Endothelial cell of hepatic sinusoid (primary cell): ENCODE measurements around the gene OCA2.

Experiments used
- in situ Hi-C: cut with HindIII; loops from 2 replicates; pipeline ENCODE4 v1.10.0; 2017; ENCODE audit warnings: low sequenced_read_pairs

Gene OCA2

GRCh38 chr15:27828746-27829145 lies 270.4 kb downstream of the OCA2 start:
- in situ Hi-C loops = no loop called here

GRCh38 chr15:27826902-27827714 lies 272.0 kb downstream of the OCA2 start:
- in situ Hi-C loops = no loop called here

- in situ Hi-C loops = no loop called here
These were observed 272.7 kb downstream of the OCA2 start for GRCh38 chr15:27826411-27826810.

- in situ Hi-C loops = no loop called here
These were observed 274.2 kb downstream of the OCA2 start for GRCh38 chr15:27824841-27825422.

DNA sequence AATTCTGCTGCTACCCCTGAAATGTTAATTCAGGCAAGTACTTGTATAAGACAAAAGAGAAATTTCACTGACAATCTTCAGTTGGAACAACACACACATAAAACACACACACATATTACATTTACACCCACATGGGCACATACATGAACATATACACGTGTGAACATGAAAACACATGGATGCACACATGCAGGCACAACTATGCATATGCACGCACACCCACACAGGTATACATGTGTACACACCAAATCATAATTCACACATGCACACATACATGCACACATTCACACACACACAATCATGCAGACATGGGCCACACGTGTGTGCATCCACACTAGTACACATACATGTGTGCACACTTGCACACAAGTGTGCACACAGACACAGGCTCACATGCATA lies 277.8 kb downstream of the OCA2 start:
- in situ Hi-C loops = no loop called here

DNA sequence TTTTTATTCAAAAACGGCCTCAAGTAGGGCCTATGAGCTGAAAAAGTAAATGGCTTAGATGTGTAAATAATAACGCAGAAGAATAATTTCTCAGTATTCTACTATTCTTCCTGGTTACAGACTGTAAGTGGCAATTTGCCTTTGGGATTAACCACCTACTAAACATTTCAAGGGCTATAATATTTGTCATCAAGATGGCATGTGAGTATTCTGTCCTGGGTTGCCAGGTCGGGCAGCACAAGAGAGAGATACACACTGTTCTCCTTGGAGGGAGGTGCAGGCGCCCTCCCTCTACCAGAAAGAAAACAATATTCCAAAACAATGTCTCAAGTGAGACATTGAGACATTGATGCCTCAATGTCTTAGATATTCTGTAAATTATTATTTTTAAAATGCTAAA lies 278.4 kb downstream of the OCA2 start:
- in situ Hi-C loops = no loop called here

DNA sequence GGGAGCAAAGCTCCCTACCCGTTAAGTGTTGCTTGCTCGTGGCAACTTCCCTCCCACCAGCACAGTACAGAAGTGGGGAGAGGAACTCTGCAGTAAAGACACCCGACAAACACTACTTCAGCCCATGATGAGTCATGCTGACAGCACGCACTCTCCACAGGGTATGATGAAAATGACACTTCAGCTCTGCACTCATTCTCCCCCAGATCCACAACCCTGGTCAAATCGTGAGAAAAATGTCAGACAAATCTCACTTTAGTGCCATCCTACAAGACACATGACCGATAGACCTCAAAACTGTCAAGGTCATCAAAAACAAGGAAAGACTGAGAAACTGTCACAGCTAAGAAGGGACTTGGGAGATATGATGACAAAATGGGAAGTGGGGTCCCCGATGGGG lies 278.9 kb downstream of the OCA2 start:
- in situ Hi-C loops = no loop called here

DNA sequence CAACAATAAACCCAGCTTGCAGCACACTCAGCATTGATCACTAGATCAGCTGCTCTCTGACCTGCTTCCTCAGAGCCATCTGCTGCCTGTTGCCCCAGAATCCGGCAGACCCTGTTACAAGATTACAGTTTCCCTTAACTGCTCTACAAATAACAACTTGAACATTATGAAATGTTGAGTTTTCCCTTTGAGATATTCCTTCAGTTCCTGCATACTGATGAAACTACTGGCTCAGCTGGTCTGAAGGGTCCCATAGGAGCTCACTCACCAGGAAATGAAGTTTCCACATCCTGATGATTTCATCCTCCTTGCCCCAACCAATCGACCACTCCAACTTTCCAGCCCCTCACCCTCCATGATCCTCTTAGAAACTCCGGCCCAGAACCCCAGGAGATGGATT lies 281.9 kb downstream of the OCA2 start:
- in situ Hi-C loops = no loop called here

GRCh38 chr15:27816790-27817189 lies 282.3 kb downstream of the OCA2 start:
- in situ Hi-C loops = no loop called here

GRCh38 chr15:27815035-27815434 lies 284.1 kb downstream of the OCA2 start:
- in situ Hi-C loops = no loop called here

GRCh38 chr15:27813139-27813538 lies 286.0 kb downstream of the OCA2 start:
- in situ Hi-C loops = no loop called here

DNA sequence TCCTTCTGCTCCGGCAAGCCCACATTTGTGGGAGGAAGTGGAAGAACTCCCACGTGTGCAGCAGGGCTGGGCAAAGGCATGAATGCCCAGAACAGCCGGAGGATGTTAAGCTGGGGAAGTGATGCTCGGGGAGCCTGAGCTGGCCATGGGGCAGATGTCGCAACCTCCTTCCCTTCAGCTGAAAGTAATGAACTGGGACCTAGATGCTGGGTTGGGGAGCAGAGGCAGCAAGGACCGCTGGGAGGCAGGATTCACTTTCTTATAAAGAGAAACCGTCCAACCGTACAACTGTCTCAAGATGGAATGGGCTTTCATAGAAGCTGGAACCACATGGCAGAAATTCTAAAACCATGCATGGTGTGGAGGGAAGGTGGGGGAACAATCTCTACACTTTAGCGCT lies 290.9 kb downstream of the OCA2 start:
- in situ Hi-C loops = no loop called here

DNA sequence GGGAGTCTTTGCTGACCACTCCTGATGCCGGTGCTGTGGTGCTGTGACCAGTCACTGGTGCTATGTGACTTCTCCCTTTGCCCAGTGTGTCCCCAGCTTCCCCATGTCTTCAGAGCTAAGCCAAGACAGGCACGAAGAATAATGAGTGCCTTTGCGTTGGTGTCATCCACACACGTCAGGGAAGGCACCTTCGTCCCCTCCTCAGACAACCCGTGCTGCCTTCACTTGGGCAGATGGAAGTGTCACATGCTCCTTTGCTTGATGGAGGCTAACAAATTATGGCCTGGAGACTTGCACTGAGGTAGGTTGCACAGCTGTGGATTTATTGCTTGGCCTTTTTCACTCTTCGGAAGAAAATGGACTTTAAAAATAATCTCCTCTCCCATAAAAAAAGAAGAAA lies 291.8 kb downstream of the OCA2 start:
- in situ Hi-C loops = no loop called here

- in situ Hi-C loops = no loop called here
These were observed 292.7 kb downstream of the OCA2 start for GRCh38 chr15:27806396-27806795.

DNA sequence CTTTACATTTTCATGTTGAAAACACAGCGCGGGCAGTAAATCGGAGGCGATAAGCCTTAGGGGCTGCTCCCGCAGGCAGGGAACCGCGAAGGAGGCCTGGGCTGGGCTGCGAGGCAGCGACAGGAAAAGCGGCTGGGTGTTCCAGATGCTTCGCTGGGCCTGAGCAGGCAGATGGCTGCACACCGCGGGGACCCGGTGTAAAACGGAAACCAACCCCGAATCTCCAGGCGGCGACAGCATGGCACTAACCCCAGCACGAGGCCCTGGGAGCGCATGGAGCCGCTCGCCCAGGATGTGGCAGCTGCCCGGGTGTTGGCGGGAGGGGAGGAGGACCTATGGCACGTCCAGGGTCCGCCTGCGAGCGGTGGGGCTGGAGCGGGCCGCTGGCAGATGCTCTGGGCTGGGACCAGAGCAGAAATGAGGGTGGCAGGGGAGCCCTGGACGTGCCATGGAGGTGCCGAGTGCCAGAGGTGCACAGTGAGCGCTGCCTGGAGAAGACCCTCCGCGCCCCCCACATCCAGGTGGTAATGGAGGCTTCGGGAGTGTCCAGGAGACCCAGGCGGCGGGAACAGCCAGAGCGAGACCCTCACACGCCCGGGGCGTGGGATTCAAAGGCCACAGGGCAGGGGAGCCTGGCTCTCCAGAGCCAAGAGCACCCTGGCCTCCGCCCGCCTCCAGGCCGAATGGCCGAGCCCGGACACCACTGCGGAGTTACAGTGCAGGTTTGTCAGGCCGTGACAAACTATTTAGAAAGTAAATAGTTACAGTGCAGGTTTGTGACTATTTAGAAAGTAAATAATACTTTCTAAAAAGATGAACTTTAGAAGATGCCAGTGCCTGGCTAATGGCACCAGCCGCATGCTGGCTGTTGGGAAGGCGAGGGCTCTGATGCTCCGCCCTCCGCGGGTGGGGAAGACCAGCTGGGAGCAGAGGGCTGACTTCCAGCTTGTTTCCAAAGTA lies 293.6 kb downstream of the OCA2 start:
- in situ Hi-C loops = no loop called here

GRCh38 chr15:27804569-27805260 lies 294.4 kb downstream of the OCA2 start:
- in situ Hi-C loops = no loop called here

GRCh38 chr15:27798807-27799206 lies 300.3 kb downstream of the OCA2 start:
- in situ Hi-C loops = no loop called here

- in situ Hi-C loops = no loop called here
These were observed 301.4 kb downstream of the OCA2 start for GRCh38 chr15:27797765-27798164.

DNA sequence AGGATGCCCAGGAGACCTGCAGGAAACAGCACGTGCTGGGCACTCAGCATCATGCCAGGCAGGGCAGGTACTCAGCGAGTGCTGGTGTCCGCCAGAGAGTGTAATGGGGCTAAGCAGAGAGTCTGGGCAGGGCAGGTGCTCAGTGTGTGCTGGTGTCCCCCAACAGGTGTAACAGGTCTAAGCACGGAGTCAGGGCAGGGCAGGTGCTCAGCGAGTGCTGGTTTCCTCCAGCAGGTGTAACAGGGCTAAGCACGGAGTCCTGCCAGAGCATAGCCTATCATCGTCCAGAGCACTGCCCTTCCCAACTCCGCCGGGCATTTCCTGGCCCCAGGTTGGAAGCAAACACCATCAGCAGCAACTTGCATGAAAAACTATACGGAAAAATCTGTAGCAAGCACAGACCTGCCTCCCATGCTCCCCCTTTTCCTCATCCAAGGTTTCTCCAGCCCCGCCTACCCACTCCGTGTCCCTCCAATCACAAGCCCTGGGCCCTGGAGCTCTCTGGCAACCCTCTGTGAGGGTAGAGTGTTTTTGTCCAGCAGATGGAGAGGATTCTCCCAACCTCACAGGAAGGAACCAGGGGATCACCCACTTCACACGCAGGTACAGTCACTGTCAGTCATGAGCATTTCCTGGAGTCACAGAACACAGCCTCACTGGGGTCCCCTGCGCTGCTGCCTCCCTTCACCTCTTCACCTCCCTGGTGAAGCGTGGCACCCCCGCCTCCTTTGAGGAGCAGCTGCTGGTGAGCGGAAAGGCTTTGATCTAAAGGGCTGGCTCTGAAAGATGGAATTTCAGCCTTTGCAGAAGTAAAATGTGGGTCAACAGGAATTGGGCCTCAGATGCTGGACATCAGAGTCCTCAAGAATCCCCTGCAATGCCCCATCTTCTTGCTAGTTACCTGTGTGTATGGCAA lies 302.5 kb downstream of the OCA2 start:
- in situ Hi-C loops = no loop called here

DNA sequence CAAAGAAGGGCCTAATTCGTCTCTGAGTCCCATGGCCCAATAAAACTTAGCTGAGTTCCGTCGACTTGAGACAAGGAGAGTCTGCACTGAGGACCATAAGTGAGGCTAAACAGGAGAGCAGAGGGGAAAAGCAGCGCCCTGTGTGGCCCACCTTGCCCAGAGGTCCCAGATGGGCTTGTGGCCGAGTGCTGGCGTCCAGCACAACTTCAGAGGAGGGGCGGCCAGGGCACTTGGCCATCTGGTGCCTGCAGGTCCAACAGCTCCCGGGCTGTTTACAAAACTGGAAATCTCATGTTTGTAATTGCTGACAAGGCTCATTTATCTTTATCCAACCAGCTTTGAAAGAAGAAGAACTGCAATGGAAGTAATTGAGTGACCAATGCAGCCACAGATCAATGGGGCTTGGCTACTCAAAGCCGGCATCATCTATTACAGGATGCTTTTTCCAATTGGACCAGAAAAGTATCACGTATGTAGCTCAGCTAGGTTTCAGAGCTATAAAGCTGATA lies 306.3 kb downstream of the OCA2 start:
- in situ Hi-C loops = no loop called here
